ENCODE data around the gene COMT. TPM values are rescaled to one million over a fixed set of nuclear protein-coding genes. Genes with fewer than 3 reads are reported as not detected.
"Not testable (repeated sequence)": the region's sequence is repeated elsewhere in the genome, so short reads cannot be mapped to it uniquely, and the experiment has no call there.

COMT gene
- total RNA-seq, 6 donors from 2014 or later: 136 to 475 (median 272) TPM

DNA sequence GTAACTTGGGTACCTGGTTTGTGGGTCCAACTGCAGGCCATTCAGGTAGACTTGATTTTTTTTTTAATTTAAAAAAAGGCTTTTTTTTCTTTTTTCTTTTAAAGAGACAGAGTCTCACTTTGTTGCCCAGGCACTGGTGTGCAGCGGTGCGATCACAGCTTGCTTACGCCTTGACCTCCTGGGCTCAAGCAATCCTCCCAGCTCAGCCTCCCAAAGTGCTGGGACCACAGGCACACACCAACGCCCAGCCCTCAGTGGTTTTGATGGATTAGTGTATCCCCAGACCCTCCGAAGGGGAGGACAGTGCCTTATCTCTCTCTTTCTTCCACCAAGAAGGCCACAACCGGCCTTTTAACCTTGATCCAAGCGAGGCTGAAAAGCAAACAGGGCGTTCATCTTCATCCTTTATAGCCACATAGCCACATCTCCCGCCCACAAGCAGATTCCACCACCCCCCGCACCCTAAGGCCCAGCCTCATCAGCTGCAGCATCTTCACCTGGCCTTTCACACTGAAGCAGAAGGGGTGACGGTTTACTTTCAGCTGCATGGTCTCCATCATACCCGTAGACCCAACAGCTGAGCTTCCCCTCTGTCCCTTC, 17.6 kb upstream of the COMT start:
- H3K27me3 ChIP-seq: no peaks in the 10 kb centered on the region
- TF ChIP-seq POLR2A (IDR thresholded peaks at IDR 0.05) (no peak), EP300 (IDR thresholded peaks at IDR 0.05) (no peak), POLR2AphosphoS5 (IDR thresholded peaks at IDR 0.05) (no peak)
- TF ChIP-seq, protein P1, sequence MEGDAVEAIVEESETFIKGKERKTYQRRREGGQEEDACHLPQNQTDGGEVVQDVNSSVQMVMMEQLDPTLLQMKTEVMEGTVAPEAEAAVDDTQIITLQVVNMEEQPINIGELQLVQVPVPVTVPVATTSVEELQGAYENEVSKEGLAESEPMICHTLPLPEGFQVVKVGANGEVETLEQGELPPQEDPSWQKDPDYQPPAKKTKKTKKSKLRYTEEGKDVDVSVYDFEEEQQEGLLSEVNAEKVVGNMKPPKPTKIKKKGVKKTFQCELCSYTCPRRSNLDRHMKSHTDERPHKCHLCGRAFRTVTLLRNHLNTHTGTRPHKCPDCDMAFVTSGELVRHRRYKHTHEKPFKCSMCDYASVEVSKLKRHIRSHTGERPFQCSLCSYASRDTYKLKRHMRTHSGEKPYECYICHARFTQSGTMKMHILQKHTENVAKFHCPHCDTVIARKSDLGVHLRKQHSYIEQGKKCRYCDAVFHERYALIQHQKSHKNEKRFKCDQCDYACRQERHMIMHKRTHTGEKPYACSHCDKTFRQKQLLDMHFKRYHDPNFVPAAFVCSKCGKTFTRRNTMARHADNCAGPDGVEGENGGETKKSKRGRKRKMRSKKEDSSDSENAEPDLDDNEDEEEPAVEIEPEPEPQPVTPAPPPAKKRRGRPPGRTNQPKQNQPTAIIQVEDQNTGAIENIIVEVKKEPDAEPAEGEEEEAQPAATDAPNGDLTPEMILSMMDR (IDR thresholded peaks at IDR 0.05): no peak
- no peaks in the 10 kb centered on the region for H3K4me1 ChIP-seq
- WGBS, 2 donors: 84 to 87% methylated on average over 11 to 12 of the region's 12 CpGs
- DNase-seq (no peak), ATAC-seq (ENCODE audit: low FRiP score in 2 of 2) (no peak)
- no peak overlapping the region for H3K27ac ChIP-seq
- peaks cover 0 to 5% (median 2%) of the 10 kb centered on the region in 4 donors for H3K36me3 ChIP-seq
- no peak overlapping the region for H3K4me3 ChIP-seq
- H3K9me3 ChIP-seq: no peaks in the 10 kb centered on the region

- not testable (repeated sequence) for H3K27me3 ChIP-seq; H3K4me1 ChIP-seq; DNase-seq; ATAC-seq (ENCODE audit: low FRiP score in 2 of 2); H3K4me3 ChIP-seq; H3K27ac ChIP-seq; H3K9me3 ChIP-seq; H3K36me3 ChIP-seq
- WGBS, 2 donors: 82 to 85% methylated on average over 11 of the region's 11 CpGs
Measured at GRCh38 chr22:19926028-19926427, 15.5 kb upstream of the COMT start.

DNA sequence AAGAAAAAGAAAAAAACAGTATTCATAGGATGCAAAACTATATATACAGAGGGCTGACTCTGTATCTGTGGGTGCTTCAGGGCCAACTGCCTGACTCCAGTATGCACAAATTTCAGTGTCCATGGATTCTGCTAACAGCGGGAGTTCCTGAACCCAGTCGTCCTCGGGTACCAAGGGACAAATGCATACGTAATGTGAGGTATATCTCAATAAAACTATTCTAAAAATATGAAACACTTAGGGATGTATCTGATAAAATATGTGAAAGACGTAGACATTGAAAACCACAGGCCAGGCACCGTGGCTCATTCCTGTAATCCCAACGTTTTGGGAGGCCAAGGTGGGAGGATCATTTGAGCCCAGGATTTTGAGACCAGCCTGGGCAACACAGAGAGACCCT, 13.9 kb upstream of the COMT start:
- DNase-seq (no peak), ATAC-seq (ENCODE audit: low FRiP score in 2 of 2) (no peak)
- no peak overlapping the region for H3K4me3 ChIP-seq
- H3K27me3 ChIP-seq: no peaks in the 10 kb centered on the region
- H3K9me3 ChIP-seq: no peaks in the 10 kb centered on the region
- peaks cover 0 to 9% (median 0%) of the 10 kb centered on the region in 4 donors for H3K36me3 ChIP-seq
- H3K4me1 ChIP-seq: peaks cover 0 to 6% (median under 1%) of the 10 kb centered on the region in 4 donors
- TF ChIP-seq, protein P1 (IDR thresholded peaks at IDR 0.05): no peak
- TF ChIP-seq POLR2A (IDR thresholded peaks at IDR 0.05) (no peak), POLR2AphosphoS5 (IDR thresholded peaks at IDR 0.05) (no peak), EP300 (IDR thresholded peaks at IDR 0.05) (no peak)
- 89 to 92% methylated on average over 7 of the region's 7 CpGs for WGBS, 2 donors
- no peak overlapping the region for H3K27ac ChIP-seq

GRCh38 chr22:19928207-19928606, 13.4 kb upstream of the COMT start:
- Histone ChIP-seq H3K4me3 (no peak overlapping the region), H3K9me3 (no peaks in the 10 kb centered on the region), H3K36me3 (peaks cover 0 to 7% (median 0%) of the 10 kb centered on the region in 4 donors)

GRCh38 chr22:19929586-19930550, 11.7 kb upstream of the COMT start:
- ATAC-seq (ENCODE audit: low FRiP score in 2 of 2) (no peak), DNase-seq (no peak)
- TF ChIP-seq EP300 (IDR thresholded peaks at IDR 0.05) (no peak), POLR2AphosphoS5 (IDR thresholded peaks at IDR 0.05) (no peak)
- TF ChIP-seq, protein P1 (IDR thresholded peaks at IDR 0.05): no peak
- Histone ChIP-seq H3K27ac (no peak overlapping the region), H3K4me3 (no peak overlapping the region), H3K36me3 (peaks cover 0 to 5% (median 0%) of the 10 kb centered on the region in 4 donors), H3K9me3 (no peaks in the 10 kb centered on the region), H3K27me3 (no peaks in the 10 kb centered on the region), H3K4me1 (peaks cover 0 to 19% (median 5%) of the 10 kb centered on the region in 4 donors)
- 93 to 94% methylated on average over 16 to 21 of the region's 21 CpGs for WGBS, 2 donors

More at GRCh38 chr22:19928207-19928606, 13.4 kb upstream of the COMT start:
- no peak for DNase-seq
- TF ChIP-seq EP300 (IDR thresholded peaks at IDR 0.05) (no peak), POLR2AphosphoS5 (IDR thresholded peaks at IDR 0.05) (no peak), POLR2A (IDR thresholded peaks at IDR 0.05) (no peak)
- TF ChIP-seq, protein P1 (IDR thresholded peaks at IDR 0.05): no peak
- no peak for ATAC-seq (ENCODE audit: low FRiP score in 2 of 2)
- Histone ChIP-seq H3K27ac (no peak overlapping the region), H3K4me1 (peaks cover 0 to 11% (median 3%) of the 10 kb centered on the region in 4 donors), H3K27me3 (no peaks in the 10 kb centered on the region)
- WGBS, 2 donors: 81 to 83% methylated on average over 11 of the region's 11 CpGs

Data from upper lobe of left lung (tissue), 6 donors.